Spleen (tissue), 7 donors: ENCODE measurements around the gene TMEM183A.

Experiments used
- POLR2A ChIP-seq, 3 donors: fragments of 450-650 bp; IDR thresholded peaks; one replicate each; pipeline ENCODE4 v1.5.1; 2017; ENCODE audit warnings: antibody characterized with exemption in 3 of 3, mild to moderate bottlenecking in 1 of 3
- TF ChIP-seq, protein P1 (sequence below), 11 experiments: fragments of 200-600 bp in 7 of 11; fragments of 450-650 bp in 4 of 11; sonication (generic) in 4 of 11; IDR thresholded peaks in 8 of 11; conservative IDR thresholded peaks in 3 of 11; 1 replicate in 7 of 11; 2 replicates in 4 of 11; pipeline versions ENCODE4 v1.4.0 to v1.8.0; 2016 to 2021; ENCODE audit warnings: antibody characterized with exemption in 11 of 11, inconsistent platforms in 4 of 11, mild to moderate bottlenecking in 1 of 11
- donor health status: DM: no; HTN: no; CAD: no; lungs with moderate emphysema.
- donor health status: DM: no; HTN: no; CAD: no.
- donor health status: DM: no; HTN: no; CAD: no.

- TF ChIP-seq, protein P1, sequence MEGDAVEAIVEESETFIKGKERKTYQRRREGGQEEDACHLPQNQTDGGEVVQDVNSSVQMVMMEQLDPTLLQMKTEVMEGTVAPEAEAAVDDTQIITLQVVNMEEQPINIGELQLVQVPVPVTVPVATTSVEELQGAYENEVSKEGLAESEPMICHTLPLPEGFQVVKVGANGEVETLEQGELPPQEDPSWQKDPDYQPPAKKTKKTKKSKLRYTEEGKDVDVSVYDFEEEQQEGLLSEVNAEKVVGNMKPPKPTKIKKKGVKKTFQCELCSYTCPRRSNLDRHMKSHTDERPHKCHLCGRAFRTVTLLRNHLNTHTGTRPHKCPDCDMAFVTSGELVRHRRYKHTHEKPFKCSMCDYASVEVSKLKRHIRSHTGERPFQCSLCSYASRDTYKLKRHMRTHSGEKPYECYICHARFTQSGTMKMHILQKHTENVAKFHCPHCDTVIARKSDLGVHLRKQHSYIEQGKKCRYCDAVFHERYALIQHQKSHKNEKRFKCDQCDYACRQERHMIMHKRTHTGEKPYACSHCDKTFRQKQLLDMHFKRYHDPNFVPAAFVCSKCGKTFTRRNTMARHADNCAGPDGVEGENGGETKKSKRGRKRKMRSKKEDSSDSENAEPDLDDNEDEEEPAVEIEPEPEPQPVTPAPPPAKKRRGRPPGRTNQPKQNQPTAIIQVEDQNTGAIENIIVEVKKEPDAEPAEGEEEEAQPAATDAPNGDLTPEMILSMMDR (IDR thresholded peaks at IDR 0.05 in 8 of 11, conservative IDR thresholded peaks at IDR 0.05 in 3 of 11) = no peak
- TF ChIP-seq POLR2A (IDR thresholded peaks at IDR 0.05) = no peak
Measured at GRCh38 chr1:203066965-203067364, 59.8 kb downstream of the TMEM183A start.
